ENCODE measurements around the gene FOXA3. TPM values are rescaled to one million over a fixed set of nuclear protein-coding genes. Genes with fewer than 3 reads are reported as not detected.

The FOXA3 gene
- total RNA-seq, 1 donor from 2014 or later = 0.59 TPM

DNA sequence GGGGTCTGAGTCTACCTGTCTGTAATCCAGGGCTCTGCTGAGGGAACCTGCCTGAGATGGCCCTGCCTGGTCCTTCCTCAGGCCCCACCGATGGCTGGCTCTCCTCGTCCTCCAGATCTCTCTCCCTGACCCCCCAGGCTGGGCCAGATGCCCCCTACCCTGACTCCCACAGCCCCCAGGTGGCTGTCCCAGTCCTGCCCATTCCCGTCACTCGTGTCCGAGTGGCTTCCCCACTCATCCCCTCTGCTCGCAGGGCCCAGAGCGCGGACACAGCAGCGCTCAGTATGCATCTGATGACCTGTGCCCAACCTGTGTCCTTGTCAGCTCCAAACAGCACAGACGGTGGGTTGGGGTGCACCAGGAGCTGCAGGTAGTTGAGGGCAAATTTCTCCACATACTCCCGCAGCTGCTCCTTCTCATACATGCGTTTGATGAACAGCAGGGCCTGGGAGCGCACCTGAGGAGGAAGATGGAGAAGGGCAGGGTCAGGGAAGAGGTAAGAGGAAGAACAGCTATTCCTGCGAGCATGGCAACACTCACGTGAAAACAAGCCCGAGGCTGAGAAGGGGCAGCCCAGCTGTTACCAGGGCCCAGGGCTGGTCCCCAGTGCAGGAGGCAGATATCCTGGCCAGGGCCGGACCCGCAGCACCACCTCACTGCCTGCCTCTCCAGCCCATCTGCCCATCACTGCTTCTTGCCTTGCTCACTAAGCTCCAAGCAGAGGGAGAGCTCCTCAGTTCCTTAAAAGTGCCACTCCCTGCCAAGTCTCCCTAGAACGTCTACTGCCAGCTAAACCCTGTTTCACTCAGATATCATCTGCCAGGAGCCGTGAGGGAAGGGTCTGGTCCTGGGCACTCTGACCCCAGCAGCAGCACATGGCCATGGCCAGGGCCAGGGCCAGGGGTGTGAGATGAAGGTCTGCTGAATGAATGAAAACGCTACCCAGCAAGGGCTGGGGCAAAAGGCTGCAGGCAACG lies 37.9 kb upstream of the FOXA3 start:
- H2AFZ ChIP-seq (ENCODE audit: low read depth, low read length) = no peak overlapping the region
- no peak overlapping the region for H3K9ac ChIP-seq (ENCODE audit: low read length)
- H3K4me3 ChIP-seq (ENCODE audit: insufficient read depth, low read depth, low read length) = no peak overlapping the region
- Mint-ChIP-seq H3K27ac (ENCODE audit: unreplicated experiment) (no peak overlapping the region), H3K36me3 (ENCODE audit: low read depth, unreplicated experiment) (peaks cover 23% of the 10 kb centered on the region), H3K9me3 (ENCODE audit: unreplicated experiment) (no peaks in the 10 kb centered on the region), H3K27me3 (ENCODE audit: low read depth, unreplicated experiment) (no peaks in the 10 kb centered on the region), H3K4me3 (ENCODE audit: unreplicated experiment) (no peak overlapping the region), H3K4me1 (ENCODE audit: low read depth, unreplicated experiment) (no peaks in the 10 kb centered on the region)
- no peaks in the 10 kb centered on the region for H3K9me3 ChIP-seq (ENCODE audit: insufficient read depth, low read depth, low read length)
- no peaks in the 10 kb centered on the region for H3K4me1 ChIP-seq (ENCODE audit: insufficient read depth, low read length)
- no peak for FAIRE-seq
- H3K79me2 ChIP-seq (ENCODE audit: insufficient read depth, low read length) = no peaks in the 10 kb centered on the region
- H3K27me3 ChIP-seq (ENCODE audit: insufficient read depth, low read length) = no peaks in the 10 kb centered on the region
- H3K4me2 ChIP-seq (ENCODE audit: low read length) = no peak overlapping the region
- no peak for TF ChIP-seq EZH2 (IDR thresholded peaks at IDR 0.05; ENCODE audit: insufficient read depth, low read length)
- TF ChIP-seq, protein P1, sequence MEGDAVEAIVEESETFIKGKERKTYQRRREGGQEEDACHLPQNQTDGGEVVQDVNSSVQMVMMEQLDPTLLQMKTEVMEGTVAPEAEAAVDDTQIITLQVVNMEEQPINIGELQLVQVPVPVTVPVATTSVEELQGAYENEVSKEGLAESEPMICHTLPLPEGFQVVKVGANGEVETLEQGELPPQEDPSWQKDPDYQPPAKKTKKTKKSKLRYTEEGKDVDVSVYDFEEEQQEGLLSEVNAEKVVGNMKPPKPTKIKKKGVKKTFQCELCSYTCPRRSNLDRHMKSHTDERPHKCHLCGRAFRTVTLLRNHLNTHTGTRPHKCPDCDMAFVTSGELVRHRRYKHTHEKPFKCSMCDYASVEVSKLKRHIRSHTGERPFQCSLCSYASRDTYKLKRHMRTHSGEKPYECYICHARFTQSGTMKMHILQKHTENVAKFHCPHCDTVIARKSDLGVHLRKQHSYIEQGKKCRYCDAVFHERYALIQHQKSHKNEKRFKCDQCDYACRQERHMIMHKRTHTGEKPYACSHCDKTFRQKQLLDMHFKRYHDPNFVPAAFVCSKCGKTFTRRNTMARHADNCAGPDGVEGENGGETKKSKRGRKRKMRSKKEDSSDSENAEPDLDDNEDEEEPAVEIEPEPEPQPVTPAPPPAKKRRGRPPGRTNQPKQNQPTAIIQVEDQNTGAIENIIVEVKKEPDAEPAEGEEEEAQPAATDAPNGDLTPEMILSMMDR (IDR thresholded peaks at IDR 0.05; ENCODE audit: insufficient read depth, low read depth, low read length) = no peak
- H3K27ac ChIP-seq (ENCODE audit: low read depth, low read length) = no peak overlapping the region
- peaks cover 33% of the 10 kb centered on the region for H3K36me3 ChIP-seq (ENCODE audit: insufficient read depth, low read length)
- H4K20me1 ChIP-seq (ENCODE audit: insufficient read depth, low read length) = peaks cover 8% of the 10 kb centered on the region
- DNase-seq (ENCODE audit: low read depth) = no peak

- H3K27me3 Mint-ChIP-seq (ENCODE audit: low read depth, unreplicated experiment) = no peaks in the 10 kb centered on the region
- DNase-seq (ENCODE audit: low read depth) (no peak), FAIRE-seq (no peak)
- peaks cover 25% of the 10 kb centered on the region for H3K36me3 Mint-ChIP-seq (ENCODE audit: low read depth, unreplicated experiment)
- Histone ChIP-seq H3K27me3 (ENCODE audit: insufficient read depth, low read length) (no peaks in the 10 kb centered on the region), H3K4me3 (ENCODE audit: insufficient read depth, low read depth, low read length) (no peak overlapping the region), H3K9ac (ENCODE audit: low read length) (no peak overlapping the region), H4K20me1 (ENCODE audit: insufficient read depth, low read length) (peaks cover 15% of the 10 kb centered on the region), H3K36me3 (ENCODE audit: insufficient read depth, low read length) (peaks cover 40% of the 10 kb centered on the region), H3K4me1 (ENCODE audit: insufficient read depth, low read length) (no peaks in the 10 kb centered on the region), H3K79me2 (ENCODE audit: insufficient read depth, low read length) (no peaks in the 10 kb centered on the region), H3K4me2 (ENCODE audit: low read length) (no peak overlapping the region), H2AFZ (ENCODE audit: low read depth, low read length) (no peak overlapping the region), H3K27ac (ENCODE audit: low read depth, low read length) (no peak overlapping the region), H3K9me3 (ENCODE audit: insufficient read depth, low read depth, low read length) (no peaks in the 10 kb centered on the region)
- H3K9me3 Mint-ChIP-seq (ENCODE audit: unreplicated experiment) = no peaks in the 10 kb centered on the region
- H3K4me3 Mint-ChIP-seq (ENCODE audit: unreplicated experiment) = no peak overlapping the region
- TF ChIP-seq, protein P1 (IDR thresholded peaks at IDR 0.05; ENCODE audit: insufficient read depth, low read depth, low read length) = no peak
- no peak for TF ChIP-seq EZH2 (IDR thresholded peaks at IDR 0.05; ENCODE audit: insufficient read depth, low read length)
- H3K27ac Mint-ChIP-seq (ENCODE audit: unreplicated experiment) = no peak overlapping the region
- no peaks in the 10 kb centered on the region for H3K4me1 Mint-ChIP-seq (ENCODE audit: low read depth, unreplicated experiment)
Measured at GRCh38 chr19:45826934-45827333, 37.2 kb upstream of the FOXA3 start.
